HL-60 (cell line): ENCODE data around the gene CAMSAP3.

ENCODE experiments used
- DNase-seq, 2 experiments: peaks; one replicate each; pipeline ENCODE4 v3.0.0-alpha.2; 2010 to 2020; ENCODE audit warnings: low read depth in 1 of 2, low spot score in 1 of 2
- H3K27ac ChIP-seq: fragments of 250-450 bp; sonication (Bioruptor Pico); replicated peaks from 2 replicates; pipeline ENCODE4 v1.5.1; 2020; ENCODE audit warnings: mild to moderate bottlenecking, moderate library complexity
- H3K27me3 ChIP-seq: fragments of 250-450 bp; sonication (Bioruptor Pico); 2 replicates; pipeline ENCODE4 v1.5.1; 2021; ENCODE audit warnings: mild to moderate bottlenecking, moderate library complexity; ENCODE audit not compliant: insufficient read depth, poor library complexity, severe bottlenecking
- H3K4me3 ChIP-seq: replicated peaks from 2 replicates; pipeline ENCODE4 v1.5.1; 2011; ENCODE audit warnings: mild to moderate bottlenecking, control low read depth, low read length; ENCODE audit not compliant: insufficient read depth
- GABPA ChIP-seq: IDR thresholded peaks from 2 replicates; pipeline ENCODE4 v1.6.1; 2012; ENCODE audit warnings: low read depth
- POLR2AphosphoS5 ChIP-seq: IDR thresholded peaks from 2 replicates; pipeline ENCODE4 v1.6.1; 2012; ENCODE audit warnings: low read depth
- SPI1 ChIP-seq: IDR thresholded peaks from 2 replicates; pipeline ENCODE4 v1.6.1; 2012; ENCODE audit warnings: low read depth, mild to moderate bottlenecking, borderline replicate concordance
- TF ChIP-seq, protein P1 (sequence below): IDR thresholded peaks from one replicate; pipeline ENCODE4 v1.5.1; 2011; ENCODE audit warnings: low read length, control low read depth, inconsistent platforms; ENCODE audit not compliant: insufficient read depth
- TF ChIP-seq, protein P2 (sequence below): IDR thresholded peaks from 2 replicates; pipeline ENCODE4 v1.6.1; 2012; ENCODE audit warnings: low read depth; ENCODE audit not compliant: insufficient replicate concordance

Gene CAMSAP3

DNA sequence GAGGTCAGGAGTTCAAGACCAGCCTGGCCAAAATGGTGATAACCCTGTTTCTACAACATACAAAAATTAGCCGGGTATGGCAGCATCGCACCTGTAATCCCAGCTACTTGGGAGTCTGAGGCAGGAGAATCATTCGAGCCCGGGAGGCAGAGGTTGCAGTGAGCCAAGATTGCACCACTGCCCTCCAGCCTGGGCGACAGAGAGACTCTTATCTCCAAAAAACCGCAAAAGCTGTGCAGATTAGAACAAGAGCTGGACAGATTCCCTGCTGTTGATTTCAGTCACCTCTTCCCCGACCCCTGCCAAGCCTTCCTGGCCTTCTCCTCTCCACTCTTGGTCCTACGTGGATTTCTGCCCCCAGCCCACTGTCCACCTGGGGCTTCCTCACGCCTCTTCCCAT is 8.3 kb downstream of the CAMSAP3 start:
- peaks cover 6% of the 10 kb centered on the region for H3K27me3 ChIP-seq
- no peak overlapping the region for H3K27ac ChIP-seq
- no peak for TF ChIP-seq POLR2AphosphoS5
- TF ChIP-seq SPI1: no peak
- TF ChIP-seq, protein P1, sequence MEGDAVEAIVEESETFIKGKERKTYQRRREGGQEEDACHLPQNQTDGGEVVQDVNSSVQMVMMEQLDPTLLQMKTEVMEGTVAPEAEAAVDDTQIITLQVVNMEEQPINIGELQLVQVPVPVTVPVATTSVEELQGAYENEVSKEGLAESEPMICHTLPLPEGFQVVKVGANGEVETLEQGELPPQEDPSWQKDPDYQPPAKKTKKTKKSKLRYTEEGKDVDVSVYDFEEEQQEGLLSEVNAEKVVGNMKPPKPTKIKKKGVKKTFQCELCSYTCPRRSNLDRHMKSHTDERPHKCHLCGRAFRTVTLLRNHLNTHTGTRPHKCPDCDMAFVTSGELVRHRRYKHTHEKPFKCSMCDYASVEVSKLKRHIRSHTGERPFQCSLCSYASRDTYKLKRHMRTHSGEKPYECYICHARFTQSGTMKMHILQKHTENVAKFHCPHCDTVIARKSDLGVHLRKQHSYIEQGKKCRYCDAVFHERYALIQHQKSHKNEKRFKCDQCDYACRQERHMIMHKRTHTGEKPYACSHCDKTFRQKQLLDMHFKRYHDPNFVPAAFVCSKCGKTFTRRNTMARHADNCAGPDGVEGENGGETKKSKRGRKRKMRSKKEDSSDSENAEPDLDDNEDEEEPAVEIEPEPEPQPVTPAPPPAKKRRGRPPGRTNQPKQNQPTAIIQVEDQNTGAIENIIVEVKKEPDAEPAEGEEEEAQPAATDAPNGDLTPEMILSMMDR: no peak
- TF ChIP-seq GABPA: no peak
- TF ChIP-seq, protein P2, sequence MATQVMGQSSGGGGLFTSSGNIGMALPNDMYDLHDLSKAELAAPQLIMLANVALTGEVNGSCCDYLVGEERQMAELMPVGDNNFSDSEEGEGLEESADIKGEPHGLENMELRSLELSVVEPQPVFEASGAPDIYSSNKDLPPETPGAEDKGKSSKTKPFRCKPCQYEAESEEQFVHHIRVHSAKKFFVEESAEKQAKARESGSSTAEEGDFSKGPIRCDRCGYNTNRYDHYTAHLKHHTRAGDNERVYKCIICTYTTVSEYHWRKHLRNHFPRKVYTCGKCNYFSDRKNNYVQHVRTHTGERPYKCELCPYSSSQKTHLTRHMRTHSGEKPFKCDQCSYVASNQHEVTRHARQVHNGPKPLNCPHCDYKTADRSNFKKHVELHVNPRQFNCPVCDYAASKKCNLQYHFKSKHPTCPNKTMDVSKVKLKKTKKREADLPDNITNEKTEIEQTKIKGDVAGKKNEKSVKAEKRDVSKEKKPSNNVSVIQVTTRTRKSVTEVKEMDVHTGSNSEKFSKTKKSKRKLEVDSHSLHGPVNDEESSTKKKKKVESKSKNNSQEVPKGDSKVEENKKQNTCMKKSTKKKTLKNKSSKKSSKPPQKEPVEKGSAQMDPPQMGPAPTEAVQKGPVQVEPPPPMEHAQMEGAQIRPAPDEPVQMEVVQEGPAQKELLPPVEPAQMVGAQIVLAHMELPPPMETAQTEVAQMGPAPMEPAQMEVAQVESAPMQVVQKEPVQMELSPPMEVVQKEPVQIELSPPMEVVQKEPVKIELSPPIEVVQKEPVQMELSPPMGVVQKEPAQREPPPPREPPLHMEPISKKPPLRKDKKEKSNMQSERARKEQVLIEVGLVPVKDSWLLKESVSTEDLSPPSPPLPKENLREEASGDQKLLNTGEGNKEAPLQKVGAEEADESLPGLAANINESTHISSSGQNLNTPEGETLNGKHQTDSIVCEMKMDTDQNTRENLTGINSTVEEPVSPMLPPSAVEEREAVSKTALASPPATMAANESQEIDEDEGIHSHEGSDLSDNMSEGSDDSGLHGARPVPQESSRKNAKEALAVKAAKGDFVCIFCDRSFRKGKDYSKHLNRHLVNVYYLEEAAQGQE: no peak
- DNase-seq: no peak
- H3K4me3 ChIP-seq: no peak overlapping the region

DNA sequence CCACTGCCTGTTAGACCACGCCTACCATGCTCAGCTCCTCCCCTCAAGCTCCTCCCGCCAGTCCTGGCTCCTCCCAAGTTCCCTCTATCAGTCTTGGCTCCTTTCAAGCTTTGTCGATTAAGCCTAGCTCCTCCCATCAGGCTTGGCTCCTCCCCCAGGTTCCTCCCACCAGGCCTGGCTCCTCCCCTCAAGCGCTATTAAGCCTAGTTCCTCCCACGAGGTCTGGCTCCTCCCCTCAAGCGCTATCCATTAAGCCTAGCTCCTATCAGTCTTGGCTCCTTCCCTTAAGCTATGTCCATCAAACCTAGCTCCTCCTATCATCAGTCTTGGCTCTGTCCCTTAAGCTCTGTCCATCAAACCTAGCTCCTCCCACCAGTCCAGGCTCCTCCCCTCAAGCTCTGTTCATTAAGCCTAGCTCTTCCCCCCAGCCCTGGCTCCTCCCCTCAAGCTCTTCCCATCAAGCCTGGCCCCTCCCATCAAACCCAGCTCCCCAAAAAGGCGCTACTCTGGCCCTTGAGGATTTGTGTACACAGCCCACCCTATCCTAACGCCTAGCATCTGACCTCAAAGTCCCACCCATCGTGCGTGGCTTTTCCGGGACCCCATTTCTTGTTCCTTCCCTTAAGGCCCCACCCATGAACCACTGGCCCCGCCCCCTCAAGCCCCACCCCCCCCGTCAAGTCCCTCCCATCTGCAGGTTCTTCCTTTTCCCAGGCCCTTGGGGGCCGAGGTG is 10.0 kb downstream of the CAMSAP3 start:
- H3K27me3 ChIP-seq: peaks cover 6% of the 10 kb centered on the region
- H3K27ac ChIP-seq: no peak overlapping the region
- TF ChIP-seq, protein P2: no peak
- no peak for TF ChIP-seq SPI1
- TF ChIP-seq POLR2AphosphoS5: no peak
- TF ChIP-seq, protein P1: no peak
- TF ChIP-seq GABPA: no peak
- no peak overlapping the region for H3K4me3 ChIP-seq
- peak; percentile 43 to 58 for DNase-seq

DNA sequence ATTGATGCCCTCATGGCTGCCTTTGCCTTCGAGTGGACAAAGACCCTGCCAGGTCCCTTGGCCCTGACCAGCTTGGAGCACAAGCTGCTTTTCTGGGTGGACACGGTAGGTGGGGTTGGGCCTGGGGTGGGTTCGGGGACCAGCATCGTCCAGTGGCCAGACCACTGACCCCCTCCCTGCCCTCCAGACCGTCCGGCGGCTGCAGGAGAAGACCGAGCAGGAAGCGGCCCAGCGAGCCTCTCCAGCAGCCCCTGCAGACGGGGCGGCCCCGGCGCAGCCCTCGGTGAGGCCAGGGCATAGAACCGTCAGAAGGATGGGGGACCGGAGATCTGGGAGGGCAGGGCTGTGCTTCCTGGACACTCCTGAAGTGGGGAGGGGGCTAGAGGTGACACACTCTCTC is 10.6 kb downstream of the CAMSAP3 start:
- no peak overlapping the region for H3K4me3 ChIP-seq
- no peak overlapping the region for H3K27ac ChIP-seq

More for the DNA sequence above, 10.6 kb downstream of the CAMSAP3 start:
- no peak for DNase-seq
- TF ChIP-seq SPI1: no peak
- TF ChIP-seq, protein P2: no peak
- TF ChIP-seq GABPA: no peak
- TF ChIP-seq, protein P1: no peak
- TF ChIP-seq POLR2AphosphoS5: no peak
- H3K27me3 ChIP-seq: peaks cover 6% of the 10 kb centered on the region
